Caco-2 (cell line): ENCODE results near the gene TSC22D3. TPM values are rescaled to one million over a fixed set of nuclear protein-coding genes. Genes with fewer than 3 reads are reported as not detected.

Source experiments
- BruUV-seq: library from RNA; stranded (reverse); fragments of 400-500 nt; replicated peaks from 2 replicates; lab custom pipeline; 2021; lab: Mats Ljungman, UMichigan
- CTCF ChIA-PET: fragments of 300-600 bp; sonication (Branson Sonifier 250); formaldehyde crosslinking; loops from one replicate; lab custom pipeline; 2022; ENCODE audit warnings: antibody characterized with exemption; lab: Charles Lee
- POLR2A ChIA-PET: fragments of 300-600 bp; sonication (Branson Sonifier 250); formaldehyde crosslinking; loops from one replicate; lab custom pipeline; 2022; ENCODE audit warnings: antibody characterized with exemption; lab: Charles Lee
- DNase-seq, 2 experiments: peaks; one replicate each; pipeline versions ENCODE4 v3.0.0 to v3.0.0-alpha.2; 2020 to 2022
- H3K27me3 ChIP-seq: replicated peaks from 2 replicates; pipeline ENCODE4 v1.6.0; 2011; ENCODE audit warnings: low read length; ENCODE audit not compliant: control insufficient read depth, insufficient read depth
- H3K36me3 ChIP-seq: 2 replicates; pipeline ENCODE4 v1.5.1; 2011; ENCODE audit warnings: low read length; ENCODE audit not compliant: control insufficient read depth, insufficient read depth
- H3K4me1 ChIP-seq: fragments of 250-450 bp; sonication (Bioruptor Pico); 2 replicates; pipeline ENCODE4 v1.5.1; 2020; ENCODE audit warnings: mild to moderate bottlenecking
- H3K4me3 ChIP-seq: 2 replicates; pipeline ENCODE4 v1.5.1; 2011; ENCODE audit warnings: low read depth, mild to moderate bottlenecking, control low read depth, low read length
- H3K9me3 ChIP-seq: fragments of 250-450 bp; sonication (Bioruptor Pico); 2 replicates; pipeline ENCODE4 v1.5.1; 2020; ENCODE audit warnings: mild to moderate bottlenecking, moderate library complexity
- H3K27ac Mint-ChIP-seq: one replicate; pipeline ENCODE4 v1.8.0; 2022; ENCODE audit warnings: mixed read lengths; ENCODE audit not compliant: unreplicated experiment
- H3K27me3 Mint-ChIP-seq: one replicate; pipeline ENCODE4 v1.8.0; 2022; ENCODE audit warnings: mixed read lengths; ENCODE audit not compliant: insufficient read depth, unreplicated experiment
- H3K36me3 Mint-ChIP-seq: one replicate; pipeline ENCODE4 v1.8.0; 2022; ENCODE audit warnings: mild to moderate bottlenecking, mixed read lengths; ENCODE audit not compliant: insufficient read depth, unreplicated experiment
- H3K4me1 Mint-ChIP-seq: one replicate; pipeline ENCODE4 v1.8.0; 2022; ENCODE audit warnings: low read depth, mixed read lengths; ENCODE audit not compliant: unreplicated experiment
- H3K4me3 Mint-ChIP-seq: one replicate; pipeline ENCODE4 v1.8.0; 2022; ENCODE audit warnings: mild to moderate bottlenecking, moderate library complexity, mixed read lengths; ENCODE audit not compliant: unreplicated experiment
- H3K9me3 Mint-ChIP-seq: one replicate; pipeline ENCODE4 v1.8.0; 2022; ENCODE audit warnings: mixed read lengths; ENCODE audit not compliant: unreplicated experiment
- intact Hi-C: fragments of 100-400 bp; cut with micrococcal nuclease; formaldehyde crosslinking; loops from one replicate; pipeline ENCODE4 v1.10.0; 2022; ENCODE audit not compliant: unreplicated experiment
- total RNA-seq: library from RNA; stranded (reverse); gene quantifications from 2 replicates; pipeline ENCODE4 v1.2.3, GENCODE V29; 2022
- TF ChIP-seq, protein P1 (sequence below), 2 experiments: fragments of 200-600 bp in 1 of 2; IDR thresholded peaks; 1 replicate in 1 of 2; 2 replicates in 1 of 2; pipeline versions ENCODE4 v1.5.1 to v1.8.0; 2011 to 2022; ENCODE audit warnings: antibody characterized with exemption in 1 of 2, control low read depth in 1 of 2, inconsistent platforms in 1 of 2, low read depth in 1 of 2, low read length in 1 of 2, mild to moderate bottlenecking in 1 of 2, moderate library complexity in 1 of 2; ENCODE audit not compliant: insufficient read depth in 1 of 2, severe bottlenecking in 1 of 2, unreplicated experiment in 1 of 2

The TSC22D3 gene
- total RNA-seq, 1 experiment from 2014 or later: 2.2 TPM

DNA sequence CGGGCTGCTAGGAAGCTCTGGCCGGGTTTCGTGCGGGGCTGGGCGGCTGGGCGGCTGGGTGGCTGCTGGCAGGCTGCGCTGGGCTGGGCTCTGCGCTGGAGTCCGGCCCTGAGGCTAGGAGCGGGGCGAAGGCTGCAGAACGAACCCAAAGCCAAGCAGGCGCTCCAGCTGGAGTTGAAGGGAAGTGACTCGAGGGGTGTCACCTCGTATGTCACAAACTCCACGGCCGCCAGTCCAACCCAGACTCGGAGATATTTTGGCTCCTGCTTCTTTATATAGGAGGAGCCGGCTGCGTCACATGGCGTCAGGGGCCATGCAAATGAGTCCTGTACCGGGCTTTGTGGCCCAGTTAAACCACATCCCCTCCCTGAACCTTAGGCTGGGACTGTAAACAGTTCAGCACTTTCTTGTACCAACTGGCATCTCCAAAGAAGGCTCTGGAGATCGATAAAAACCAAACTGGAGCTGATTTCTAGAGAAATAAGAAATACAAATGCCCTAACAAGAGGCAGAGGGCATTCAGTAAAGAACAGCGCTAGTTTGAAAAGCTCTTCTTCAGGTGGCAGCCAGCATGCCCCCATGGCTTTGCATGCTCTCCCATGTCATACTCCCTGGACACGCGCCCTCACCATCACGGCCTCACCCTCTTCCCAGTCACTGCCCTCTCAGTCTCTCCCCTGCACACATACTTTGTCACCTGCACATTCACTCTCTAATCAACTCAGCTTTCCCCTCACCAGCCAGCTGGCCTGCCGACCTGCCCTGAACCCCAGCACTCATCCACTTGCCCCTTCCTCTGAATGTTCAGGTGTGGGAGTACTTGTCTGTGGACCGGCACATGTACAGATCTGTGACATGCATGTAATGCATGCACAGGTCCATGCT, 58.5 kb downstream of the TSC22D3 start:
- H3K36me3 ChIP-seq: no peaks in the 10 kb centered on the region
- POLR2A ChIA-PET: no interaction called here
- DNase-seq: peak in 1 of 2 experiments; percentile 20
- peak overlapping the region; percentile 18 for H3K4me3 ChIP-seq
- Mint-ChIP-seq H3K4me1 (peaks cover 6% of the 10 kb centered on the region), H3K27me3 (no peaks in the 10 kb centered on the region), H3K4me3 (peak overlapping the region; percentile 56), H3K9me3 (no peaks in the 10 kb centered on the region), H3K36me3 (no peaks in the 10 kb centered on the region), H3K27ac (no peak overlapping the region)
- CTCF ChIA-PET: interaction anchor here (0.5 to 0.9 kb wide), 3 partner anchors 39 to 237 kb away, joined by 3 to 4 read pairs (median 3); no protein-coding TSS in a partner anchor
- H3K27me3 ChIP-seq: no peaks in the 10 kb centered on the region
- intact Hi-C loops: no loop called here
- no peaks in the 10 kb centered on the region for H3K9me3 ChIP-seq
- H3K4me1 ChIP-seq: peaks cover 5% of the 10 kb centered on the region; the same call in 1 of the 2 replicates
- BruUV-seq: no TSS peak
- TF ChIP-seq, protein P1, sequence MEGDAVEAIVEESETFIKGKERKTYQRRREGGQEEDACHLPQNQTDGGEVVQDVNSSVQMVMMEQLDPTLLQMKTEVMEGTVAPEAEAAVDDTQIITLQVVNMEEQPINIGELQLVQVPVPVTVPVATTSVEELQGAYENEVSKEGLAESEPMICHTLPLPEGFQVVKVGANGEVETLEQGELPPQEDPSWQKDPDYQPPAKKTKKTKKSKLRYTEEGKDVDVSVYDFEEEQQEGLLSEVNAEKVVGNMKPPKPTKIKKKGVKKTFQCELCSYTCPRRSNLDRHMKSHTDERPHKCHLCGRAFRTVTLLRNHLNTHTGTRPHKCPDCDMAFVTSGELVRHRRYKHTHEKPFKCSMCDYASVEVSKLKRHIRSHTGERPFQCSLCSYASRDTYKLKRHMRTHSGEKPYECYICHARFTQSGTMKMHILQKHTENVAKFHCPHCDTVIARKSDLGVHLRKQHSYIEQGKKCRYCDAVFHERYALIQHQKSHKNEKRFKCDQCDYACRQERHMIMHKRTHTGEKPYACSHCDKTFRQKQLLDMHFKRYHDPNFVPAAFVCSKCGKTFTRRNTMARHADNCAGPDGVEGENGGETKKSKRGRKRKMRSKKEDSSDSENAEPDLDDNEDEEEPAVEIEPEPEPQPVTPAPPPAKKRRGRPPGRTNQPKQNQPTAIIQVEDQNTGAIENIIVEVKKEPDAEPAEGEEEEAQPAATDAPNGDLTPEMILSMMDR (IDR thresholded peaks at IDR 0.05; ENCODE audit: insufficient read depth in 1 of 2, low read depth in 1 of 2, low read length in 1 of 2, severe bottlenecking in 1 of 2, unreplicated experiment in 1 of 2): no peak

- no peaks in the 10 kb centered on the region for H3K9me3 Mint-ChIP-seq
- peak overlapping the region; percentile 18 for H3K4me3 ChIP-seq
- no TSS peak for BruUV-seq
- peak overlapping the region; percentile 56 for H3K4me3 Mint-ChIP-seq
- no peaks in the 10 kb centered on the region for H3K9me3 ChIP-seq
- peaks cover 9% of the 10 kb centered on the region for H3K4me1 Mint-ChIP-seq
- H3K27me3 Mint-ChIP-seq: no peaks in the 10 kb centered on the region
- TF ChIP-seq, protein P1 (IDR thresholded peaks at IDR 0.05; ENCODE audit: insufficient read depth in 1 of 2, low read depth in 1 of 2, low read length in 1 of 2, severe bottlenecking in 1 of 2, unreplicated experiment in 1 of 2): no peak
- no peak overlapping the region for H3K27ac Mint-ChIP-seq
- POLR2A ChIA-PET: no interaction called here
- H3K27me3 ChIP-seq: no peaks in the 10 kb centered on the region
- peaks cover 3% of the 10 kb centered on the region for H3K36me3 Mint-ChIP-seq
- CTCF ChIA-PET: interaction anchor here (0.7 to 0.9 kb wide), 2 partner anchors 38 to 39 kb away, joined by 3 to 4 read pairs; no protein-coding TSS in a partner anchor
- intact Hi-C loops: no loop called here
- DNase-seq: no peak
- no peaks in the 10 kb centered on the region for H3K36me3 ChIP-seq
- H3K4me1 ChIP-seq: peaks cover 5% of the 10 kb centered on the region; the same call in 1 of the 2 replicates
Measured at GRCh38 chrX:107716118-107716684, 59.4 kb downstream of the TSC22D3 start.

- ChIA-PET POLR2A (no interaction called here), CTCF (no interaction called here)
- H3K36me3 Mint-ChIP-seq: peaks cover 6% of the 10 kb centered on the region
- Histone ChIP-seq H3K4me1 (peaks cover 5% of the 10 kb centered on the region; the same call in 1 of the 2 replicates), H3K36me3 (no peaks in the 10 kb centered on the region), H3K27me3 (no peaks in the 10 kb centered on the region), H3K9me3 (no peaks in the 10 kb centered on the region), H3K4me3 (no peak overlapping the region)
- BruUV-seq: no TSS peak
- no peak overlapping the region for H3K4me3 Mint-ChIP-seq
- intact Hi-C loops: no loop called here
- no peaks in the 10 kb centered on the region for H3K9me3 Mint-ChIP-seq
- TF ChIP-seq, protein P1 (IDR thresholded peaks at IDR 0.05; ENCODE audit: insufficient read depth in 1 of 2, low read depth in 1 of 2, low read length in 1 of 2, severe bottlenecking in 1 of 2, unreplicated experiment in 1 of 2): no peak
- no peaks in the 10 kb centered on the region for H3K27me3 Mint-ChIP-seq
- H3K4me1 Mint-ChIP-seq: peaks cover 15% of the 10 kb centered on the region
- no peak overlapping the region for H3K27ac Mint-ChIP-seq
- DNase-seq: no peak
Measured at GRCh38 chrX:107715331-107716117, 60.1 kb downstream of the TSC22D3 start.
